Fibroblast of pulmonary artery (primary cell): Measurements from ENCODE around the gene ARHGEF38.

ENCODE experiments used
- DNase-seq: peaks from one replicate; pipeline ENCODE4 v3.0.0-alpha.2; 2010; ENCODE audit warnings: low read depth
- H3K4me3 ChIP-seq: replicated peaks from 2 replicates; pipeline ENCODE4 v1.5.1; 2011; ENCODE audit warnings: low read depth, mild to moderate bottlenecking, control low read depth, low read length, moderate library complexity
- TF ChIP-seq, protein P1 (sequence below): IDR thresholded peaks from 2 replicates; pipeline ENCODE4 v1.5.1; 2011; ENCODE audit warnings: mild to moderate bottlenecking, control low read depth, low read length, inconsistent platforms; ENCODE audit errors: missing control alignments

Gene ARHGEF38

DNA sequence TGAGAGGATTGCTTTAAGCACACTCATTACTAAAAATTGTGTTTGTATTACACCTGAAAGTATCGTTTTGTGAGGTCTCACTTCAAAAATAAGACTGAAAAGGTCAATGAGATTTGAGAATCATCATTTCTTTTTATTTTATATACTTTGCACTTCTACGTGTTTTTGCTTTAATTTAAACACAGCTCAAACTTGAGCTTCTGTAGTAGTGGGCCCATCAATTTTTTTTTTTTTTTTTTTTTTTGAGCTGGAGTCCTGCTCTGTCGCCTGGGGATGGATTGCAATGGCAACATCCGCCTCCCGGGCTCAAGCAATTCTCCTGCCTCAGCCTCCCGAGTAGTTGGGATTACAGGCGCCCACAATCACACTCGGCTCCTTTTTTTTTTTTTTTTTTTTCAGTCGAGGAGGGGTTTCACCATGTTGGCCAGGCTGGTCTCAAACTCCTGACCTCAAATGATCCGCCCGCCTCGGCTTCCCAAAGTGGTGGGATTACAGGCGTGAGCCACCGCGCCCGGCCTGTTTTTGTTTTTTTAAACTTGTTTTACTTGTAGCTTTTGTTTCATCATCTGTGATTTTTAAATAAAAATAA is 157.7 kb downstream of the ARHGEF38 start:
- TF ChIP-seq, protein P1, sequence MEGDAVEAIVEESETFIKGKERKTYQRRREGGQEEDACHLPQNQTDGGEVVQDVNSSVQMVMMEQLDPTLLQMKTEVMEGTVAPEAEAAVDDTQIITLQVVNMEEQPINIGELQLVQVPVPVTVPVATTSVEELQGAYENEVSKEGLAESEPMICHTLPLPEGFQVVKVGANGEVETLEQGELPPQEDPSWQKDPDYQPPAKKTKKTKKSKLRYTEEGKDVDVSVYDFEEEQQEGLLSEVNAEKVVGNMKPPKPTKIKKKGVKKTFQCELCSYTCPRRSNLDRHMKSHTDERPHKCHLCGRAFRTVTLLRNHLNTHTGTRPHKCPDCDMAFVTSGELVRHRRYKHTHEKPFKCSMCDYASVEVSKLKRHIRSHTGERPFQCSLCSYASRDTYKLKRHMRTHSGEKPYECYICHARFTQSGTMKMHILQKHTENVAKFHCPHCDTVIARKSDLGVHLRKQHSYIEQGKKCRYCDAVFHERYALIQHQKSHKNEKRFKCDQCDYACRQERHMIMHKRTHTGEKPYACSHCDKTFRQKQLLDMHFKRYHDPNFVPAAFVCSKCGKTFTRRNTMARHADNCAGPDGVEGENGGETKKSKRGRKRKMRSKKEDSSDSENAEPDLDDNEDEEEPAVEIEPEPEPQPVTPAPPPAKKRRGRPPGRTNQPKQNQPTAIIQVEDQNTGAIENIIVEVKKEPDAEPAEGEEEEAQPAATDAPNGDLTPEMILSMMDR: no peak
- no peak for DNase-seq
- H3K4me3 ChIP-seq: peak overlapping the region; percentile 58

DNA sequence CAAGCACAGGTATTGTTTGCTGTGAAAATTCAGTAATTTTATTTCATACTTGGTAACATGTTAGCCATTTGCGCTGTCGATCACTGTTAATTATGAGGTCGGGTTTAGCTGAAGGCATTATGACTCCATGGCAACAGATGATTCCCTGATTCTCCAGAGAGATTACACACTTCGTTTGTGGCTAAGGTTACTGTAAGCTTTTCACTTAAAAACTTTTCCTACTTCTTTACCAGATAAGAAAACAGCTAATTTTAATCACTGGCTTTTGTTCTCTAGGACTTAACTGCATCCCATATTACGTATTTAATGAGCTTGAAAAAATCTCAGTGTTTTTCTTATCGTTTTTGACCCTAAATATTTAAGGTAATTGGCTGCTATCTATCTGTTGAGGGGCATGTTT is 158.3 kb downstream of the ARHGEF38 start:
- TF ChIP-seq, protein P1: no peak
- no peak for DNase-seq
- H3K4me3 ChIP-seq: no peak overlapping the region

DNA sequence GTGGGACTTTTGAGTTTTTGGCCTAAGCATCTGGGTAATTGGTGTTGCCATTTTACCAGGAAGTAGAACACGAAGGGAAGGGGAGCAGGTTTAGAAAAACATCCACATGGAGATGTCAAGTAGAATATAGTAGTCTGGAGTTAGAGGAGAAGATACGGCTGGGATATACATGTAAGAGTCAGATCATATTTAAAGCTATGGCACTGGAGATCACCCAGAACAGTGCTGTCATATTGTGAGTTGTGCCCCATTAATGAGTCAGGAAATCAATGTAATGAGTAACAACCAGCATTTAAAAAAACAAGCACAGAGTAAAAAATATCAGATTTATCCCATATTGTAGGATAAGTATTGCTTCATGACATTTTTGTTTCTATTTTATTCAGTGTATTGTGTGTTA is 160.3 kb downstream of the ARHGEF38 start:
- no peak for DNase-seq
- TF ChIP-seq, protein P1: no peak
- no peak overlapping the region for H3K4me3 ChIP-seq

- TF ChIP-seq, protein P1: no peak
- DNase-seq: no peak
- H3K4me3 ChIP-seq: peak overlapping the region; percentile 21
Measured at GRCh38 chr4:105714071-105714521, 161.7 kb downstream of the ARHGEF38 start.

GRCh38 chr4:105714932-105715331 is 162.5 kb downstream of the ARHGEF38 start:
- DNase-seq: no peak
- H3K4me3 ChIP-seq: no peak overlapping the region
- TF ChIP-seq, protein P1: no peak

DNA sequence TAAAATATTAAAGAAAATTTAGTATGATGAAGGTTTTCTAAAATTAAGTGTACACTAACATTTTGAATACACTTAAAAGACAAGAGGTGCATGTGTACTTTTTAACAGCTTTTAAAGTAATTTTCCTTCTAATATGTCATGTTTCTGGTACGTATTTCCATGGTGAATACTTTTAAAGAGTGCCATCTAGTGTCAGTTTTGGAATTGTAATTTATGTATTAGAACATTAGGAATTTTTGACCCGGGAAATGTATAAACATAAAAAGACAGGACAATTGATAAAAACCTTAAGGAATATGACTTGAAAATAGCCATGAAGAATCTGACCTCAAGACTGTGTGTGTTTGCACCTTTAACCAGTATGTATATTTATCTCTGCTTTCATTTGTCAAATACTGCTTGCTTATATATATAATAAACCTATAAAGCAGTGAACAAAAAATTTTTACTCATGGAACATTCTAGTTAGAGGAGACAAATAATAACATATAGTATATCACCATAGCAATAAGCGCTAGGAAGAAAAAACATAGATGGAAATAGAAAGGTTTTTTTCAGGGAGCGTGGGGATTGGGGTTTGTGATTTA is 163.4 kb downstream of the ARHGEF38 start:
- TF ChIP-seq, protein P1: peak; percentile 46
- peak; percentile 69 for DNase-seq
- no peak overlapping the region for H3K4me3 ChIP-seq

- TF ChIP-seq, protein P1: no peak
- DNase-seq: no peak
Measured at GRCh38 chr4:105719204-105719603, 166.8 kb downstream of the ARHGEF38 start.

More at GRCh38 chr4:105719204-105719603, 166.8 kb downstream of the ARHGEF38 start:
- no peak overlapping the region for H3K4me3 ChIP-seq
